HEK293 (cell line): ENCODE measurements around the gene ARL15.

Source experiments
- KLF1 ChIP-seq: fragments of 450-650 bp; formaldehyde crosslinking; IDR thresholded peaks from 2 replicates; pipeline ENCODE4 v1.5.1; 2016; ENCODE audit warnings: missing biosample characterization, missing genetic modification characterization
- TCF7L2 ChIP-seq: IDR thresholded peaks from 2 replicates; pipeline ENCODE4 v1.6.1; 2011; ENCODE audit warnings: low read depth, mild to moderate bottlenecking, inconsistent platforms, low read length, moderate library complexity, borderline replicate concordance
- ZNF221 ChIP-seq: fragments of 450-650 bp; formaldehyde crosslinking; IDR thresholded peaks from 2 replicates; pipeline ENCODE4 v1.5.1; 2017; ENCODE audit warnings: missing biosample characterization, missing genetic modification characterization, borderline replicate concordance
- ZSCAN16 ChIP-seq: fragments of 450-650 bp; formaldehyde crosslinking; IDR thresholded peaks from 2 replicates; pipeline ENCODE4 v1.5.1; 2016; ENCODE audit warnings: missing biosample characterization, missing genetic modification characterization
- TF ChIP-seq, protein P1 (sequence below): fragments of 450-650 bp; formaldehyde crosslinking; IDR thresholded peaks from 2 replicates; pipeline ENCODE4 v1.5.1; 2016; ENCODE audit warnings: missing biosample characterization, missing genetic modification characterization
- TF ChIP-seq, protein P2 (sequence below): fragments of 450-650 bp; formaldehyde crosslinking; IDR thresholded peaks from 2 replicates; pipeline ENCODE4 v1.5.1; 2016; ENCODE audit warnings: missing biosample characterization, missing genetic modification characterization

DNA sequence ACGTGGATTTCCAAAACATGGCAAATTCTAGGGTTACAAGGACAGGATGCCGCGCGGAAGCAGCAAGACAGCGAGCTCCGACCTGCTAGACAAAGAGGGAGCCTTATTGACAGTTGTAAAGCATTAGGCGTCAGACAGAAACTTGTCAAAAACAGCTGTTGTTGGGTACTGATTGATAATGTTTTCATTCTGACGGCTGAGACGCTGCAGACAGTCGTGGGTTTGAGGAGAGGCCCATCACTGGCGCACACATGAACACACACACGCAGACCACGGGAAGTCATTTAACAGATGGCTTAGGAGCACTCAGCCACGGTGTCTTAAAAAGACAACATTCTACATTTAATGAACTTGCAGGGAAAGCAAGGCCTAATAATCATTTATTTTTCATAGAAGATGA lies 426.0 kb downstream of the ARL15 start:
- TF ChIP-seq ZSCAN16 (tag by site-specific recombination): no peak
- TF ChIP-seq, protein P1, sequence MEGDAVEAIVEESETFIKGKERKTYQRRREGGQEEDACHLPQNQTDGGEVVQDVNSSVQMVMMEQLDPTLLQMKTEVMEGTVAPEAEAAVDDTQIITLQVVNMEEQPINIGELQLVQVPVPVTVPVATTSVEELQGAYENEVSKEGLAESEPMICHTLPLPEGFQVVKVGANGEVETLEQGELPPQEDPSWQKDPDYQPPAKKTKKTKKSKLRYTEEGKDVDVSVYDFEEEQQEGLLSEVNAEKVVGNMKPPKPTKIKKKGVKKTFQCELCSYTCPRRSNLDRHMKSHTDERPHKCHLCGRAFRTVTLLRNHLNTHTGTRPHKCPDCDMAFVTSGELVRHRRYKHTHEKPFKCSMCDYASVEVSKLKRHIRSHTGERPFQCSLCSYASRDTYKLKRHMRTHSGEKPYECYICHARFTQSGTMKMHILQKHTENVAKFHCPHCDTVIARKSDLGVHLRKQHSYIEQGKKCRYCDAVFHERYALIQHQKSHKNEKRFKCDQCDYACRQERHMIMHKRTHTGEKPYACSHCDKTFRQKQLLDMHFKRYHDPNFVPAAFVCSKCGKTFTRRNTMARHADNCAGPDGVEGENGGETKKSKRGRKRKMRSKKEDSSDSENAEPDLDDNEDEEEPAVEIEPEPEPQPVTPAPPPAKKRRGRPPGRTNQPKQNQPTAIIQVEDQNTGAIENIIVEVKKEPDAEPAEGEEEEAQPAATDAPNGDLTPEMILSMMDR (tag by site-specific recombination): no peak
- no peak for TF ChIP-seq TCF7L2
- TF ChIP-seq, protein P2, sequence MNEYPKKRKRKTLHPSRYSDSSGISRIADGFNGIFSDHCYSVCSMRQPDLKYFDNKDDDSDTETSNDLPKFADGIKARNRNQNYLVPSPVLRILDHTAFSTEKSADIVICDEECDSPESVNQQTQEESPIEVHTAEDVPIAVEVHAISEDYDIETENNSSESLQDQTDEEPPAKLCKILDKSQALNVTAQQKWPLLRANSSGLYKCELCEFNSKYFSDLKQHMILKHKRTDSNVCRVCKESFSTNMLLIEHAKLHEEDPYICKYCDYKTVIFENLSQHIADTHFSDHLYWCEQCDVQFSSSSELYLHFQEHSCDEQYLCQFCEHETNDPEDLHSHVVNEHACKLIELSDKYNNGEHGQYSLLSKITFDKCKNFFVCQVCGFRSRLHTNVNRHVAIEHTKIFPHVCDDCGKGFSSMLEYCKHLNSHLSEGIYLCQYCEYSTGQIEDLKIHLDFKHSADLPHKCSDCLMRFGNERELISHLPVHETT (tag by site-specific recombination): no peak
- no peak for TF ChIP-seq KLF1 (tag by site-specific recombination)
- TF ChIP-seq ZNF221 (tag by site-specific recombination): no peak
